GM23338 (cell line): ENCODE measurements around the gene DNAJC4. TPM values are rescaled to one million over a fixed set of nuclear protein-coding genes. Genes with fewer than 3 reads are reported as not detected.

Source experiments
- ATAC-seq: fragments of 200-7000 bp; cut with Tn5 transposase; 3 replicates; pipeline ENCODE4 v1.9.1; 2020
- DNase-seq: peaks from one replicate; pipeline ENCODE4 v3.0.0-alpha.2; 2015; ENCODE audit warnings: low spot score
- H2AFZ ChIP-seq: fragments of 200-600 bp; sonication (generic); 2 replicates; pipeline ENCODE4 v1.8.0; 2016; ENCODE audit warnings: antibody characterized with exemption, mild to moderate bottlenecking, moderate library complexity
- H3F3A ChIP-seq: fragments of 200-600 bp; sonication (generic); replicated peaks from 2 replicates; pipeline ENCODE4 v1.8.0; 2017; ENCODE audit warnings: antibody characterized with exemption, mixed run types, low read depth
- H3K27ac ChIP-seq: fragments of 200-600 bp; sonication (generic); 2 replicates; pipeline ENCODE4 v1.6.1; 2016; ENCODE audit warnings: low read depth
- H3K27me3 ChIP-seq: fragments of 200-600 bp; sonication (generic); 2 replicates; pipeline ENCODE4 v1.8.0; 2016; ENCODE audit warnings: mild to moderate bottlenecking, mixed run types, moderate library complexity; ENCODE audit not compliant: insufficient read depth
- H3K36me3 ChIP-seq: fragments of 200-600 bp; sonication (generic); 2 replicates; pipeline ENCODE4 v1.8.0; 2016; ENCODE audit warnings: mild to moderate bottlenecking; ENCODE audit not compliant: insufficient read depth
- H3K4me1 ChIP-seq: fragments of 200-600 bp; sonication (generic); 2 replicates; pipeline ENCODE4 v1.8.0; 2016; ENCODE audit warnings: mild to moderate bottlenecking, moderate library complexity; ENCODE audit not compliant: insufficient read depth
- H3K4me2 ChIP-seq: fragments of 200-600 bp; sonication (generic); 2 replicates; pipeline ENCODE4 v1.7.1; 2017; ENCODE audit warnings: mixed run types
- H3K4me3 ChIP-seq: fragments of 200-600 bp; sonication (generic); 2 replicates; pipeline ENCODE4 v1.6.1; 2016; ENCODE audit warnings: mixed run types
- H3K79me2 ChIP-seq: fragments of 200-600 bp; sonication (generic); replicated peaks from 2 replicates; pipeline ENCODE4 v1.8.0; 2017; ENCODE audit warnings: mild to moderate bottlenecking; ENCODE audit not compliant: insufficient read depth
- H3K9me2 ChIP-seq: fragments of 200-600 bp; sonication (generic); 2 replicates; pipeline ENCODE4 v1.8.0; 2017; ENCODE audit not compliant: insufficient read depth
- H4K20me1 ChIP-seq: fragments of 200-600 bp; sonication (generic); replicated peaks from 2 replicates; pipeline ENCODE4 v1.8.0; 2017; ENCODE audit warnings: mild to moderate bottlenecking; ENCODE audit not compliant: insufficient read depth
- H3K27ac Mint-ChIP-seq: 2 replicates; pipeline ENCODE4 v1.8.0; 2020; ENCODE audit warnings: inconsistent platforms, mild to moderate bottlenecking, moderate library complexity, mixed read lengths
- H3K27me3 Mint-ChIP-seq: 3 replicates; pipeline ENCODE4 v1.8.0; 2022; ENCODE audit warnings: low read depth, mild to moderate bottlenecking, moderate library complexity, mixed read lengths, inconsistent platforms; ENCODE audit not compliant: insufficient read depth, poor library complexity
- H3K36me3 Mint-ChIP-seq: 3 replicates; pipeline ENCODE4 v1.8.0; 2021; ENCODE audit warnings: low read depth, mild to moderate bottlenecking, inconsistent platforms, moderate library complexity, mixed read lengths
- H3K4me1 Mint-ChIP-seq: 3 replicates; pipeline ENCODE4 v1.8.0; 2020; ENCODE audit warnings: mild to moderate bottlenecking, inconsistent platforms, mixed read lengths
- H3K4me3 Mint-ChIP-seq: 3 replicates; pipeline ENCODE4 v1.8.0; 2021; ENCODE audit warnings: moderate library complexity, mild to moderate bottlenecking, inconsistent platforms, mixed read lengths
- H3K9me3 Mint-ChIP-seq: 3 replicates; pipeline ENCODE4 v1.8.0; 2020; ENCODE audit warnings: moderate library complexity, mild to moderate bottlenecking, inconsistent platforms, mixed read lengths
- CREB1 ChIP-seq: fragments of 250-450 bp; sonication (Bioruptor Pico); IDR thresholded peaks from 2 replicates; pipeline ENCODE4 v1.5.0; 2020; ENCODE audit warnings: low read depth, mild to moderate bottlenecking, moderate library complexity
- CTCF ChIP-seq, 2 experiments: fragments of 200-600 bp in 1 of 2; sonication (generic) in 1 of 2; conservative IDR thresholded peaks; 2 replicates each; pipeline versions ENCODE4 v1.5.1 to v1.6.1; 2016 to 2017; ENCODE audit warnings: antibody characterized with exemption in 2 of 2, low read depth in 2 of 2, mild to moderate bottlenecking in 2 of 2, moderate library complexity in 1 of 2
- ETS1 ChIP-seq: IDR thresholded peaks from 2 replicates; pipeline ENCODE4 v1.6.1; 2016; ENCODE audit warnings: antibody characterized with exemption
- EZH2 ChIP-seq: fragments of 200-600 bp; sonication (generic); IDR thresholded peaks from one replicate; pipeline ENCODE4 v1.8.0; 2017; ENCODE audit warnings: antibody characterized with exemption, mild to moderate bottlenecking, low read depth; ENCODE audit not compliant: unreplicated experiment
- EZH2phosphoT487 ChIP-seq: fragments of 200-600 bp; sonication (generic); IDR thresholded peaks from one replicate; pipeline ENCODE4 v1.8.1; 2018; ENCODE audit warnings: antibody characterized with exemption; ENCODE audit not compliant: unreplicated experiment
- JUNB ChIP-seq: IDR thresholded peaks from one replicate; pipeline ENCODE4 v1.6.1; 2016; ENCODE audit warnings: antibody characterized with exemption; ENCODE audit not compliant: unreplicated experiment
- NANOG ChIP-seq: IDR thresholded peaks from 2 replicates; pipeline ENCODE4 v1.6.1; 2016; ENCODE audit warnings: antibody characterized with exemption, borderline replicate concordance
- POLR2AphosphoS5 ChIP-seq: IDR thresholded peaks from 2 replicates; pipeline ENCODE4 v1.6.1; 2016; ENCODE audit warnings: antibody characterized with exemption, low read depth
- REST ChIP-seq: IDR thresholded peaks from one replicate; pipeline ENCODE4 v1.6.1; 2018; ENCODE audit warnings: antibody characterized with exemption; ENCODE audit not compliant: unreplicated experiment
- STAT1 ChIP-seq: IDR thresholded peaks from one replicate; pipeline ENCODE4 v1.6.1; 2016; ENCODE audit warnings: antibody characterized with exemption; ENCODE audit not compliant: unreplicated experiment
- ZNF114 ChIP-seq: fragments of 250-450 bp; sonication (Bioruptor Pico); IDR thresholded peaks from 2 replicates; pipeline ENCODE4 v1.5.0; 2020; ENCODE audit warnings: mild to moderate bottlenecking, moderate library complexity
- ZNF331 ChIP-seq: fragments of 250-450 bp; sonication (Bioruptor Pico); IDR thresholded peaks from 2 replicates; pipeline ENCODE4 v1.5.0; 2020; ENCODE audit warnings: low read depth, mild to moderate bottlenecking, moderate library complexity
- ZNF462 ChIP-seq: fragments of 250-450 bp; sonication (Bioruptor Pico); IDR thresholded peaks from 2 replicates; pipeline ENCODE4 v1.5.0; 2020; ENCODE audit warnings: mild to moderate bottlenecking, moderate library complexity
- polyA plus RNA-seq: library from polyadenylated mRNA; unstranded; fragments of >200 nt; fragmentation: Nextera tagmentation; extraction: Ambion mirVana; gene quantifications from 2 replicates; pipeline ENCODE4 v1.2.1, GENCODE V29; 2016
- total RNA-seq: library from RNA; depleted of rRNA; stranded (reverse); fragments of >200 nt; shearing (Covaris generic); gene quantifications from 2 replicates; pipeline ENCODE4 v1.2.3, GENCODE V29; 2014

The DNAJC4 gene
- total and polyA plus RNA-seq, 2 experiments from 2014 or later = 10.5 to 34.4 TPM

GRCh38 chr11:64259533-64260067, 29.3 kb downstream of the DNAJC4 start:
- Histone ChIP-seq H3K27me3 (no peaks in the 10 kb centered on the region), H2AFZ (no peak overlapping the region), H3K4me2 (no peak overlapping the region), H3K36me3 (peaks cover 11% of the 10 kb centered on the region), H3K27ac (no peak overlapping the region), H3K4me3 (no peak overlapping the region), H4K20me1 (0 out of 2 replicates have a peak, but pooled peaks cover 4% of the 10 kb centered on the region), H3F3A (0 out of 2 replicates have a peak, but pooled peaks cover 4% of the 10 kb centered on the region), H3K9me2 (no peaks in the 10 kb centered on the region), H3K79me2 (no peaks in the 10 kb centered on the region), H3K4me1 (no peaks in the 10 kb centered on the region)
- H3K4me3 Mint-ChIP-seq = no peak overlapping the region
- no peak overlapping the region for H3K27ac Mint-ChIP-seq
- no peak for DNase-seq
- H3K27me3 Mint-ChIP-seq = peaks cover 11% of the 10 kb centered on the region
- ATAC-seq = no peak
- no peaks in the 10 kb centered on the region for H3K9me3 Mint-ChIP-seq
- peaks cover 69% of the 10 kb centered on the region for H3K36me3 Mint-ChIP-seq
- TF ChIP-seq EZH2phosphoT487 = no peak
- TF ChIP-seq POLR2AphosphoS5 = no peak
- TF ChIP-seq EZH2 = no peak
- no peak for TF ChIP-seq ZNF114
- TF ChIP-seq CTCF (conservative IDR thresholded peaks at IDR 0.05; ENCODE audit: low read depth in 2 of 2) = no peak
- no peak for TF ChIP-seq ZNF462 (CRISPR knock-in tag)
- TF ChIP-seq REST = no peak
- TF ChIP-seq ETS1 = no peak
- no peak for TF ChIP-seq STAT1
- TF ChIP-seq NANOG = no peak
- no peak for TF ChIP-seq JUNB
- TF ChIP-seq CREB1 (CRISPR knock-in tag) = no peak
- TF ChIP-seq ZNF331 = no peak
- peaks cover 7% of the 10 kb centered on the region; the same call in 2 of the 3 replicates for H3K4me1 Mint-ChIP-seq
